ENCODE measurements around the gene C6orf47. TPM values are rescaled to one million over a fixed set of nuclear protein-coding genes. Genes with fewer than 3 reads are reported as not detected.

C6orf47 gene
- total and polyA plus RNA-seq, 10 of the 15 experiments (the other 5 are each of a cell fraction or from before 2014, with no cell fraction given): 0.16 to 20.4 (median 17.3) TPM; not detected in 1

- ATAC-seq (no peak), FAIRE-seq (no peak), DNase-seq (ENCODE audit: low read depth, low spot score) (no peak)
- H3K79me2 ChIP-seq (ENCODE audit: control insufficient read depth, insufficient read depth, low read length): peaks cover 25% of the 10 kb centered on the region
- no peak overlapping the region for H3K27ac ChIP-seq (ENCODE audit: control insufficient read depth, insufficient read depth)
- no peak overlapping the region for H3K4me2 ChIP-seq (ENCODE audit: control insufficient read depth, insufficient read depth)
- no peak overlapping the region for H3K9ac ChIP-seq (ENCODE audit: control insufficient read depth, insufficient read depth, low read length)
- H3K36me3 ChIP-seq (ENCODE audit: control insufficient read depth in 2 of 2, insufficient read depth in 2 of 2, low read length in 1 of 2): peaks cover 52 to 59% of the 10 kb centered on the region in 2 experiments
- in situ Hi-C loops (cut with MboI) (no loop called here), intact Hi-C loops (cut with micrococcal nuclease; ENCODE audit: unreplicated experiment) (no loop called here)
- POLR2A ChIA-PET: interaction anchor here (1.2 to 1.6 kb wide), 2 partner anchors 11 to 34 kb away, joined by 3 to 8 read pairs; partner anchors contain the start of gene C6orf47
- CTCF ChIA-PET: no interaction called here
- SMC1A ChIA-PET (ENCODE audit: uncharacterized antibody, unreplicated experiment): interaction anchor here (0.9 to 1.3 kb wide), 2 partner anchors 13 to 25 kb away, joined by 3 to 9 read pairs; partner anchors contain the start of gene BAG6
- no peak overlapping the region for H2AFZ ChIP-seq (ENCODE audit: control insufficient read depth, low read depth, low read length)
- peaks cover 4% of the 10 kb centered on the region; the same call in 1 of the 2 replicates for H4K20me1 ChIP-seq (ENCODE audit: control insufficient read depth, insufficient read depth)
- TF ChIP-seq EZH2 (IDR thresholded peaks at IDR 0.05; ENCODE audit: borderline replicate concordance, control insufficient read depth, low read depth, low read length) (no peak), SRF (IDR thresholded peaks at IDR 0.05; ENCODE audit: low read depth in 2 of 2, low read length in 2 of 2) (no peak), ZNF24 (IDR thresholded peaks at IDR 0.05) (no peak), CREB1 (IDR thresholded peaks at IDR 0.05; ENCODE audit: low read depth) (no peak), EED (IDR thresholded peaks at IDR 0.05; ENCODE audit: low read depth) (no peak), SUPT20H (IDR thresholded peaks at IDR 0.05; ENCODE audit: borderline replicate concordance, control insufficient read depth, low read depth, low read length) (no peak), ESRRA (IDR thresholded peaks at IDR 0.05; ENCODE audit: low read length) (no peak), SMARCA5 (IDR thresholded peaks at IDR 0.05) (no peak), CBX3 (IDR thresholded peaks at IDR 0.05; ENCODE audit: borderline replicate concordance, low read depth) (no peak), BCL11A (IDR thresholded peaks at IDR 0.05; ENCODE audit: low read depth, low read length) (no peak)
- no peaks in the 10 kb centered on the region for H3K9me3 ChIP-seq (replicated peaks; ENCODE audit: control insufficient read depth, insufficient read depth, low read length)
- BruUV-seq (replicated peaks): no TSS peak
- 93% methylated on average over 10 of the region's 10 CpGs for WGBS (ENCODE audit: insufficient coverage, insufficient replicate concordance, low lambda C conversion rate, missing lambda C conversion rate)
- H3K27me3 ChIP-seq (replicated peaks in 1 of 2; ENCODE audit: control insufficient read depth in 2 of 2, insufficient read depth in 2 of 2, low read length in 1 of 2): no peaks in the 10 kb centered on the region
- H3K4me1 ChIP-seq (ENCODE audit: control insufficient read depth, insufficient read depth, low read length): peaks cover 2% of the 10 kb centered on the region
- RAD21 ChIA-PET (ENCODE audit: unreplicated experiment): no interaction called here
- H3K4me3 ChIP-seq: no peak overlapping the region
Measured at GRCh38 chr6:31626952-31627351, 33.6 kb downstream of the C6orf47 start.
